H9 (cell line): ENCODE data around the gene BCL6B. TPM values are rescaled to one million over a fixed set of nuclear protein-coding genes. Genes with fewer than 3 reads are reported as not detected.

Experiments used
- DNase-seq: peaks from one replicate; pipeline ENCODE4 v3.0.0-alpha.2; 2017
- H2AFZ ChIP-seq: one replicate; pipeline ENCODE4 v1.6.1; 2013; ENCODE audit warnings: mild to moderate bottlenecking, low read length, control low read depth, moderate library complexity
- H2AK5ac ChIP-seq: 2 replicates; pipeline ENCODE4 v1.6.1; 2013; ENCODE audit warnings: low read length, control low read depth, mixed read lengths; ENCODE audit not compliant: insufficient read length
- H2BK120ac ChIP-seq: one replicate; pipeline ENCODE4 v1.6.1; 2013; ENCODE audit warnings: low read depth, mild to moderate bottlenecking, low read length, control low read depth, inconsistent platforms; ENCODE audit not compliant: poor library complexity, severe bottlenecking
- H2BK12ac ChIP-seq: 2 replicates; pipeline ENCODE4 v1.6.1; 2013; ENCODE audit warnings: low read length, control low read depth, mixed read lengths, low read depth; ENCODE audit not compliant: insufficient read length
- H2BK15ac ChIP-seq: 2 replicates; pipeline ENCODE4 v1.6.1; 2013; ENCODE audit warnings: low read depth, low read length, control low read depth
- H2BK20ac ChIP-seq: one replicate; pipeline ENCODE4 v1.6.1; 2013; ENCODE audit warnings: low read depth, mild to moderate bottlenecking, low read length, control low read depth, inconsistent platforms; ENCODE audit not compliant: poor library complexity, severe bottlenecking
- H2BK5ac ChIP-seq: 2 replicates; pipeline ENCODE4 v1.6.1; 2013; ENCODE audit warnings: low read length, control low read depth, mixed read lengths; ENCODE audit not compliant: insufficient read length
- H3K14ac ChIP-seq: 2 replicates; pipeline ENCODE4 v1.6.1; 2013; ENCODE audit warnings: low read length, control low read depth; ENCODE audit not compliant: insufficient read depth
- H3K18ac ChIP-seq: 2 replicates; pipeline ENCODE4 v1.6.1; 2013; ENCODE audit warnings: low read depth, mild to moderate bottlenecking, mixed read lengths, low read length, control low read depth; ENCODE audit not compliant: insufficient read length
- H3K23ac ChIP-seq: 2 replicates; pipeline ENCODE4 v1.6.1; 2013; ENCODE audit warnings: low read length, control low read depth, mixed read lengths, low read depth; ENCODE audit not compliant: insufficient read length
- H3K23me2 ChIP-seq: 2 replicates; pipeline ENCODE4 v1.6.1; 2013; ENCODE audit warnings: low read depth, mild to moderate bottlenecking, mixed read lengths, low read length, control low read depth; ENCODE audit not compliant: insufficient read length, poor library complexity, severe bottlenecking
- H3K27ac ChIP-seq: 2 replicates; pipeline ENCODE4 v1.5.1; 2013; ENCODE audit warnings: low read length, control low read depth, mixed read lengths, low read depth; ENCODE audit not compliant: insufficient read length
- H3K27me3 ChIP-seq: 2 replicates; pipeline ENCODE4 v1.6.1; 2013; ENCODE audit warnings: low read length, control low read depth, inconsistent platforms; ENCODE audit not compliant: insufficient read depth
- H3K4ac ChIP-seq: 2 replicates; pipeline ENCODE4 v1.6.1; 2013; ENCODE audit warnings: low read depth, mild to moderate bottlenecking, control low read depth, inconsistent platforms, low read length, moderate library complexity
- H3K4me1 ChIP-seq: 2 replicates; pipeline ENCODE4 v1.6.1; 2013; ENCODE audit warnings: low read length, control low read depth, inconsistent platforms; ENCODE audit not compliant: insufficient read depth
- H3K4me2 ChIP-seq: 2 replicates; pipeline ENCODE4 v1.6.1; 2013; ENCODE audit warnings: low read length, control low read depth, mixed read lengths; ENCODE audit not compliant: insufficient read length, insufficient read depth
- H3K56ac ChIP-seq: 2 replicates; pipeline ENCODE4 v1.6.1; 2013; ENCODE audit warnings: low read depth, mild to moderate bottlenecking, mixed read lengths, low read length, control low read depth; ENCODE audit not compliant: insufficient read length
- H3K79me1 ChIP-seq: 2 replicates; pipeline ENCODE4 v1.6.1; 2013; ENCODE audit warnings: low read depth, mild to moderate bottlenecking, moderate library complexity, low read length, control low read depth, inconsistent platforms; ENCODE audit not compliant: insufficient read depth, poor library complexity, severe bottlenecking
- H3K79me2 ChIP-seq: 2 replicates; pipeline ENCODE4 v1.6.1; 2013; ENCODE audit warnings: low read length, control low read depth, inconsistent platforms; ENCODE audit not compliant: insufficient read depth
- H3K9ac ChIP-seq: 2 replicates; pipeline ENCODE4 v1.6.1; 2013; ENCODE audit warnings: low read length, control low read depth, mixed read lengths; ENCODE audit not compliant: insufficient read length; ENCODE audit errors: extremely low read depth
- H3K9me3 ChIP-seq: one replicate; pipeline ENCODE4 v1.6.1; 2013; ENCODE audit warnings: low read depth, low read length, inconsistent platforms; ENCODE audit not compliant: control insufficient read depth
- H3T11ph ChIP-seq: one replicate; pipeline ENCODE4 v1.6.1; 2013; ENCODE audit warnings: mild to moderate bottlenecking, low read length, control low read depth, inconsistent platforms
- H4K20me1 ChIP-seq: one replicate; pipeline ENCODE4 v1.6.1; 2013; ENCODE audit not compliant: control insufficient read depth, insufficient read length, insufficient read depth
- H4K5ac ChIP-seq: 2 replicates; pipeline ENCODE4 v1.6.1; 2013; ENCODE audit warnings: low read depth, mild to moderate bottlenecking, mixed read lengths, low read length, control low read depth; ENCODE audit not compliant: insufficient read length
- H4K8ac ChIP-seq: replicated peaks from 2 replicates; pipeline ENCODE4 v1.6.1; 2013; ENCODE audit warnings: low read length, control low read depth, mixed read lengths, low read depth; ENCODE audit not compliant: insufficient read length
- H4K91ac ChIP-seq: 2 replicates; pipeline ENCODE4 v1.6.1; 2013; ENCODE audit warnings: low read depth, mild to moderate bottlenecking, moderate library complexity, mixed read lengths, low read length, control low read depth; ENCODE audit not compliant: insufficient read length
- H3K27ac Mint-ChIP-seq, 3 experiments: 2 replicates in 2 of 3; 3 replicates in 1 of 3; pipeline ENCODE4 v1.8.0; 2020 to 2021; ENCODE audit warnings: mixed read lengths in 3 of 3, mild to moderate bottlenecking in 1 of 3, moderate library complexity in 1 of 3
- H3K27me3 Mint-ChIP-seq: 2 replicates; pipeline ENCODE4 v1.8.0; 2021; ENCODE audit warnings: low read depth, mild to moderate bottlenecking, moderate library complexity, mixed read lengths
- H3K36me3 Mint-ChIP-seq, 3 experiments: 2 replicates in 2 of 3; 3 replicates in 1 of 3; pipeline ENCODE4 v1.8.0; 2020 to 2021; ENCODE audit warnings: low read depth in 3 of 3, mixed read lengths in 3 of 3; ENCODE audit not compliant: insufficient read depth in 1 of 3
- H3K4me1 Mint-ChIP-seq, 2 experiments: 2 replicates each; pipeline ENCODE4 v1.8.0; 2020; ENCODE audit warnings: mixed read lengths in 2 of 2
- H3K4me3 Mint-ChIP-seq, 2 experiments: 2 replicates in 1 of 2; 3 replicates in 1 of 2; pipeline ENCODE4 v1.8.0; 2020 to 2021; ENCODE audit warnings: mild to moderate bottlenecking in 2 of 2, mixed read lengths in 2 of 2, moderate library complexity in 1 of 2
- H3K9me3 Mint-ChIP-seq, 2 experiments: 2 replicates in 1 of 2; 3 replicates in 1 of 2; pipeline ENCODE4 v1.8.0; 2020; ENCODE audit warnings: mild to moderate bottlenecking in 2 of 2, mixed read lengths in 2 of 2, moderate library complexity in 1 of 2
- CTCF ChIP-seq: fragments of 200-600 bp; sonication (generic); conservative IDR thresholded peaks from 3 replicates; pipeline ENCODE4 v1.8.0; 2021; ENCODE audit warnings: antibody characterized with exemption, mild to moderate bottlenecking
- WGBS: extraction: QIAGEN DNeasy Blood & Tissue Kit; methylation state at CpG from one replicate; pipeline ENCODE4 v1.1.7; 2013; ENCODE audit warnings: missing lambda C conversion rate, low lambda C conversion rate, mixed read lengths; ENCODE audit not compliant: insufficient read length; ENCODE audit errors: extremely low coverage; 5-methylcytosine and 5-hydroxymethylcytosine counted together
- total RNA-seq: library from RNA; stranded (reverse); gene quantifications from 2 replicates; pipeline ENCODE4 v1.2.1, GENCODE V29; 2021

BCL6B gene
- total RNA-seq, 1 experiment from 2014 or later, result 3.3 TPM

- Histone ChIP-seq H2BK15ac (no peak within 1 kb of the TSS; the same call in 1 of the 2 replicates), H3K9ac (peak within 1 kb of the TSS; percentile 51), H2AK5ac (no peak within 1 kb of the TSS), H3K4ac (no peak within 1 kb of the TSS), H3K14ac (peak within 1 kb of the TSS; percentile 68; the same call in 1 of the 2 replicates), H3K27ac (no peak within 1 kb of the TSS), H4K20me1 (no peaks in the 10 kb centered on the region), H3K9me3 (no peaks in the 10 kb centered on the region), H2BK5ac (no peak within 1 kb of the TSS), H2BK12ac (no peak within 1 kb of the TSS), H3T11ph (no peak within 1 kb of the TSS), H4K8ac (no peak within 1 kb of the TSS), H4K5ac (no peak within 1 kb of the TSS), H3K23ac (no peak within 1 kb of the TSS), H2BK20ac (no peak within 1 kb of the TSS), H3K79me2 (no peaks in the 10 kb centered on the region), H3K56ac (no peak within 1 kb of the TSS), H3K18ac (peak within 1 kb of the TSS; percentile 15), H3K4me2 (peak within 1 kb of the TSS; percentile 80), H3K27me3 (no peaks in the 10 kb centered on the region), H2BK120ac (no peak within 1 kb of the TSS), H4K91ac (no peak within 1 kb of the TSS), H2AFZ (no peak within 1 kb of the TSS), H3K4me1 (no peaks in the 10 kb centered on the region; the same call in 1 of the 2 replicates), H3K79me1 (no peaks in the 10 kb centered on the region), H3K23me2 (peaks cover 15% of the 10 kb centered on the region)
- peaks cover 20 to 24% of the 10 kb centered on the region in 2 experiments for H3K4me1 Mint-ChIP-seq
- TF ChIP-seq CTCF, result no peak
- peak within 1 kb of the TSS; percentile 80 to 92 (median 86); a peak in 6 of 7 replicates for H3K27ac Mint-ChIP-seq
- DNase-seq, result peak; percentile 99
- H3K27me3 Mint-ChIP-seq, result peaks cover 31% of the 10 kb centered on the region
- no CpG with 5 or more reads among the region's 52 CpGs for WGBS
- H3K36me3 Mint-ChIP-seq, result peaks cover 0 to 2% (median 1%) of the 10 kb centered on the region in 3 experiments; a peak in 2 of 7 replicates
- no peaks in the 10 kb centered on the region for H3K9me3 Mint-ChIP-seq
- peak within 1 kb of the TSS; percentile 91 to 95 for H3K4me3 Mint-ChIP-seq
Observed at GRCh38 chr17:7035591-7036368, 12.9 kb downstream of the BCL6B start, which contains the start of gene SLC16A13. SLC16A13 (plus strand) TSS chr17:7036015; CDS start chr17:7036383, 368 bp downstream.
